MM.1S (cell line): ENCODE results near the gene ZBTB44.

Experiments
- EZH2 ChIP-seq: fragments of 300-600 bp; sonication (generic); optimal IDR thresholded peaks from 2 replicates; pipeline ENCODE3; 2017; ENCODE audit warnings: low read depth, mild to moderate bottlenecking, antibody characterized with exemption, low read length, mixed read lengths
- TF ChIP-seq, protein P1 (sequence below): fragments of 300-600 bp; sonication (generic); IDR thresholded peaks from 2 replicates; pipeline ENCODE4 v1.5.1; 2016; ENCODE audit warnings: antibody characterized with exemption, low read length, mixed read lengths

DNA sequence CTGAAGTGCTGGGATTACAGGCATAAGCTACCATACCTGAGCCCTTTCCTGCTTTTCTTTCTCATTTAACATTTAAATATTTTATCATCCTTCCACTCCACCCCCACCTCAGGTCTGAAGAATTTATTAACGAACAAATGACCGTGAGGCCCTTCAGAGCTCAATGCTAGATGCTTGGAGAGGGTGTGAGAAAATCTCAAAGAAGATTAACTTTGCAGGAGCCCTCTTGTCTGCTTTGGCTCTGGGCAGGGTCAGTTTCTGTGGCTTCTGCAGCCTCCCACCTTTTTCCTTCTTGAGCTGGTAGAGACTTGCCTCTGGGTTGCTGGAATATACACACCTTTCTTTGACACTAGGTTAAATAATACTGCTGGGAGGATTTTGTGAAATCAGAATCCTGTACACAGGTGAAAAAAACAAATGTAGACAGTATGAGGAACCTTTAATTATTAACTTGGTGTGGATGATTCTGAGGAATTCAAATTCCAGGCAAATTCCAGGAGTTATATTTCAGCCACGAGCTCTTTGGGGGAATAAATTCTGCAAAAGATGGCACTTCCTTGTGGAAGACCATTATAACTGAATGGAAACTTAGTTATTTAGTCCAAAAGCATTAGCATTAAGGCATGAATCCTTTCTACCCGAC is 3.4 kb upstream of the ZBTB44 start:
- TF ChIP-seq, protein P1, sequence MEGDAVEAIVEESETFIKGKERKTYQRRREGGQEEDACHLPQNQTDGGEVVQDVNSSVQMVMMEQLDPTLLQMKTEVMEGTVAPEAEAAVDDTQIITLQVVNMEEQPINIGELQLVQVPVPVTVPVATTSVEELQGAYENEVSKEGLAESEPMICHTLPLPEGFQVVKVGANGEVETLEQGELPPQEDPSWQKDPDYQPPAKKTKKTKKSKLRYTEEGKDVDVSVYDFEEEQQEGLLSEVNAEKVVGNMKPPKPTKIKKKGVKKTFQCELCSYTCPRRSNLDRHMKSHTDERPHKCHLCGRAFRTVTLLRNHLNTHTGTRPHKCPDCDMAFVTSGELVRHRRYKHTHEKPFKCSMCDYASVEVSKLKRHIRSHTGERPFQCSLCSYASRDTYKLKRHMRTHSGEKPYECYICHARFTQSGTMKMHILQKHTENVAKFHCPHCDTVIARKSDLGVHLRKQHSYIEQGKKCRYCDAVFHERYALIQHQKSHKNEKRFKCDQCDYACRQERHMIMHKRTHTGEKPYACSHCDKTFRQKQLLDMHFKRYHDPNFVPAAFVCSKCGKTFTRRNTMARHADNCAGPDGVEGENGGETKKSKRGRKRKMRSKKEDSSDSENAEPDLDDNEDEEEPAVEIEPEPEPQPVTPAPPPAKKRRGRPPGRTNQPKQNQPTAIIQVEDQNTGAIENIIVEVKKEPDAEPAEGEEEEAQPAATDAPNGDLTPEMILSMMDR = no peak
- no peak for TF ChIP-seq EZH2
